ENCODE data around the gene PSMB2.

Gene PSMB2

DNA sequence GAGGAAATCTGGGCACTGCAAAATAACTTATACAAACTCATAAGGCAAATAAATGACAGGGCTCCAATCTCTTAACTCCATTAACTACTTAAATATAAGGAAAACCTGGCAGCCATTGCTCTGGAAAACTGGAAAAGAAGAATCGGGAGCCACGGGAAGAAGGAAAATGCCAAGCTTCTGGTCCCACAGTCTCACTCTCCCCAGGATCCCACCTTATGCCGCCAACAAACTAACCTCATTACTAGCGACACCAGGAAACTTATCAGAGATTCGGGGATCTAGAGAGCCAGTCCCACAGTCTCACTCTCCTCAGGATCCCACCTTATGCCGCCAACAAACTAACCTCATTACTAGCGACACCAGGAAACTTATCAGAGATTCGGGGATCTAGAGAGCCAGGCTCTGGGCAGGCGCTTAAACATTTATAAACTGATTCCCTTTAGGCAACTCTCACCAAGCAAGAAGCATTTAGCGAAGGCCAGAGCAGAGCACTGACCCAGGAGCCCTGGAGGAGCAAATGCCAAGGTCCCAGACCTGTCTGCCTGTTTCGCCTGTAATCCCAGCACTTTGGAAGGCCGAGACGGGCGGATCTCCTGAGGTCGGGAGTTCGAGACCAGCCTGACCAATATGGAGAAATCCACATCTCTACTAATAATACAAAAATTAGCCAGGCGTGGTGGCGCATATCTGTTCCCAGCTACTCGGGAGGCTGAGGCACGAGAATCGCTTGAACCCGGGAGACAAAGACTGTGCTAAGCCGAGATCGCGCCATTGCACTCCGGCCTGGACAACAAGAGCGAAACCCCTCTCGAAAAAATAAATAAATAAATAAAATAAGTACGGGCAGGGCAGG is 720 bp downstream of the PSMB2 start:
- DNase-seq: no peak

DNA sequence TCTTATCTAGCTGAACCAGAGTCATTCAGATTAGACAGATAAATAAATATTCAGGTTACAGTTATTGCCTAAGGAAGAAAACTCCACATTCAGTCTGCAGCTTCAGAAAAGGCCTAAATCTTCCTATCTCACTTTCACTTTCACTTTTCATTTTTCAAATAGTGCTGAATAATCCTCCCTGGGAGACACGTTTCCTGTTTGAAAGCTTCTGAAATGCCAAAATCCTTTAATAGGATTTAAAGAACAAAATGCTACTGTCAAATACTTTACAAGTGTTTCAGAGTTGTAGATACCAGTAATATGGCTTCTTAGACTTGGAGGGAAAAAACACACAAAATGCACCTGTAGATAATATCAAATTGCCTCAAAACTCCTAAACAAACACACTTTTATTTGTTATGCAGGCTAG is 3.9 kb downstream of the PSMB2 start:
- DNase-seq: no peak

DNA sequence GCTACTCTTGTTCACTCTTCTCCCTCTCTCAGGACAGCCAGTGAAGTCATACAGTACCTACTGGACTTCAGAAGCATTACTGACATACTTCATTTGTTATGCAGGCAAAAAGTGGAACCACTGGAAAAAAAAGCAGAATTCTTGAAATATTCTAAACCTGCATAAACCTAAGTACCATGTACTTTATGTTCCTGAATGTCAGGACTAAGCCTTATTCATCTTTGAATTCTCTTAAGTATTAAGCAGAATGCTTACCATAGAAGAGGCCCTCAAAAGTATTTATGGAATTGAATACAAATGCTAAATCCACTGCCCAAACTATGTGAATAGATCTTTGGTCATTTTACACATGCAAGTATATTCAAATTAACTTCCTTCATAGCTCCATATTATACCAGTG is 7.8 kb downstream of the PSMB2 start:
- no peak for DNase-seq

DNA sequence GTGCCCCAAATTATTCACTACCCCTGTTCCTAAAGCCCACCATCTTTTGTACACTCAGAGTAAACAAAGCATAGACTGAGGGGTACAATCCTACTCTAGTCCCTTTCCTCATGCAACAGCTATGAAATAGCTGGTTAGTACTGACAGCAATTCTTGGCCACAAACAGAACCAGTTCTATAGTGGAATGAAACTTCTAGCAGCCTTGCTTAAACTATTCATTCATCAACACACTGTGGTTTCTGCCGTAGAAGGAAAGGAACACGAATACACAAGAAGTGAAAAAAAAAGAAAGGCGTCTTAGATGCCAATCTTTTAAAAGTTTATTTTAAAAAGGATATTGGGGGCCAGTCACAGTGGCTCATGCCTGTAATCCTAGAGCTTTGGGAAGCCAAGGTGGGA is 9.9 kb downstream of the PSMB2 start:
- no peak for DNase-seq

DNA sequence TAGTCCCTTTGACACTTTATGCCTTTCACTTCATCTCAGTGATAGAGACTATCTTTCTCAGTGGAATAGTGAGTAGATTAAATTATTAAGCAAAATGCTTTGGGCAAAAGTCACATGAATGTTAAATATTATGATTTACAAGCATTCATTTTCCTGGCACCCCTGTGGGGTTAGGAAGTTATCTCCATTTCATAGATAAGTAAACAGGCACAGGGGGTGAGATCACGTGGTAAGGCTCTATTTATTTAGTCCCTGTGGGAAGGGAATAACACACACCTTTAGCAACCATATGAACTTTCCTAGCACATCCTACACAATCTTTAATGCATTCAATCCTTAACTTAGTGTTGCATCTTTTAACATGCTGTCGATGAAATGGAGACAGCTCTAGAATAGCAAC is 12.3 kb downstream of the PSMB2 start:
- no peak for DNase-seq

DNA sequence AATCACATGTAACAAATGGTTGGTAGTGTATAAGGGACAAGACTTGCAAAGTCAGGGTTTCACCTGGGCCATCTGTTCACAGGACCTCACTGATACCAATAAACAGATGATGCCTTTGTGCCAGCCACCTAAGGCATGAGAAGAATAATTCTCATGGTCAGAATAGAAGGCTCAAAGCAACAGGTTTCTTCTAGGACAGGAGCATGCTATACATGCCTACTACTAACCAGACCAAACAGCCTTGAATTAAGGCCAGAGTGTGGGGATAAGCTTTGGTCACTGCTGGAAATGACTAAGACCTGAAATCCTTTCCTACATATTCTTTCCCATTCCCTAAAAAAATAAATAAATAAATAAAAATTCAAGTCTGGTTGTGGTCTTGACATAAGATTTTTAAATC is 17.5 kb downstream of the PSMB2 start:
- no peak for DNase-seq

DNA sequence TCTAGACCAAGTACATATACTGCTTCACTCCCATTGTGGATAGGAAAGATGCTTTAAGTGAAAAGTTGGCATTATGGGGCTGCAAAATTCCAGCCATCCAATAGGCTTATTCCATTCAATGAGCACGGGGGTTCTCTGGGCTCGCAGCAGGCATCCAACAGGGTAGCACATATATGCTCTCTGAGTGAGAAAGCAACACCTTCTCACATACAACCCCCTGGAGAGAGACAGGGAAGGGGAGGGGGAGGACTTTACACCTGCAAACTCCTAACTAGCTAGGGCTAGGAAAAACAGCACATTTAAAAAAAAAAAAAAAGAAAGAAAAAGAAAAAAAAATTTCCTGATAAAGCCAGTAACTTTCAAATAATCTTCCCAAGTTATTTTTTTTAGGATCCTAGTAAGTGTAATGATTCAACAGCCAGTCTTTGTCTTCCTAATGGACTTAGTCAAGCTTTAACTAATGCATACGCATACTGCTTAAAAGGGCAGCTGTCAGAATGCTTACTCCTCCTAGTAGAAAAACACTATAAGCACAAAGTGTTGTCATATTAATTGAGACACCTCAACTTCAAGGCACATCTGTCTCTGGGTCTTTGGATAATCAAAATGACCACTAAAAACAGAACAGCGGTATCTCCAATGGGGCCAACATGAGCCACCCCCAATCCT is 18.7 kb downstream of the PSMB2 start:
- no peak for DNase-seq

DNA sequence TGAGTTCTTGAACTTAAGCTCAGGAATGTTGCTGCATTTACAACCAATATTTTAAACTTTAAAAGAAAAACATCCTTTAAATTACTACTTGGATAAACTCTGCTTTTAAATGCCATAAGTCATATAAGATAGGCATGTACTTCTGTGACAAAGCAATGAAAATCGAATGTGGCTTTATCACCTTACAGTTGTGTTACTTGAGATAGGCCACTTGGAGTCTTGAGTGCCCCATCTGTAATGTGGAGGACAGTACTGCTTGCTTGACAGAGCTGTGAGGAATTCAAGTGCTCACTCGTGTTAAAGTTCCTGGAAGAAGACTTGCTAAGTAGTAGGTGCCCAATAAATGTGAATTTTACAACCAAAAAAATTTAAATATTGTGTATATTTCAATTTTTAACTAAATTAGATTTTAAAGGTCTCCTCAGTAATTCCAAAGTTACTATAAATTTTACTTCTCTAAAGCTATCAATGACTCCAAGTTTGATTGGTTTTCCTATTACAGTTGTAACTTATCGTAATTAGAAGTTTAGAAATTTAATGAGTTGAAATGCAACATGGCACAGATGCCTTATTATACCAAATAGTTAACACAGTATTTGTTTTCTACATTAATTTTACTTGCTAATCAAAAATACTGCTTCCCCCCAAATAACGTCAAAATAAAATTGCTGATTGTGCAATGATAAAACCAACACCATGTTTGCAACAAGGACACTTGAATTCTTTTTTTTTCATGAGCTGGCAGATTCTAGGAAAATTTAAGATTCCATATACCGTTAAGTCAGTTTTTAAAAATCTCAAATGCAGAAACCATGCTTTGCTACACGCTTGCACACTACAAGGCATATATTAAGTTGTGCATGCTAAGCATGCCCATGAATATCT is 21.8 kb downstream of the PSMB2 start:
- no peak for DNase-seq

DNA sequence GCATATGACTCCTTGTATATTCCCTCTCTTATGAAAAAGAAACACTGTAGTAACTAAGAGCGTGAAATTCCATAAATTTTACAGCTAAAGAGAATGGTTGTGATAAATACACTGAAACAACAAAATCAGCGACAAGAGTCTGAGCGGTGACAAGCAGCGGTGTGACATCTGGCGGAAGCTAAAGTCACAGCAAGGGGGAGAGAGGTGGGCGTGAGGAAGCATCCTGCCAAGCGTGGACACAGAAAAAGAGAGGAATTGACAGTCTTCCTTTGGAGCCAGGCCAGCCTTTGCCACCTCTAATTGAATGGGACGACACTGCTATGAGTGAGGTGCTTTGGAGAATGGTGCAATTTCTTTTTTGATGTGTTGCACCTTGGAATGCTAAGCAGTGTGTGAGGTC is 25.9 kb downstream of the PSMB2 start:
- no peak for DNase-seq

DNA sequence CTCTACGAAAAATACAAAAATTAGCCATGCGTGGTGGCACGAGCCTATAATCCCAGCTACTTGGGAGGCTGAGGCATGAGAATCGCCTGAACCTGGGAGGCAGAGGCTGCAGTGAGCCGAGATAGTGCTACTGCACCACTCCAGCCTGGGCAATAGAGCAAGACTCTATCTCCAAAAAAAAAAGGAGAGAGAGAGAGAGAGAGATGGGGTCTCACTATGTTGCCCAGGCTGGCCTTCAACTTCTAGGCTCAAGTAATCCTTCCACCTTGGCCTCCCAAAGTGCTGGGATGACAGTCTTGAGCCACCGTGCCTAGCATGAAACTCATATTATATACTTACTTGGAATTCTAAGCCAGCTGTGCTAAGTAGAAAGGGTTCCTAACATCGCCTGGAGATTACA is 29.7 kb downstream of the PSMB2 start:
- DNase-seq: no peak

DNA sequence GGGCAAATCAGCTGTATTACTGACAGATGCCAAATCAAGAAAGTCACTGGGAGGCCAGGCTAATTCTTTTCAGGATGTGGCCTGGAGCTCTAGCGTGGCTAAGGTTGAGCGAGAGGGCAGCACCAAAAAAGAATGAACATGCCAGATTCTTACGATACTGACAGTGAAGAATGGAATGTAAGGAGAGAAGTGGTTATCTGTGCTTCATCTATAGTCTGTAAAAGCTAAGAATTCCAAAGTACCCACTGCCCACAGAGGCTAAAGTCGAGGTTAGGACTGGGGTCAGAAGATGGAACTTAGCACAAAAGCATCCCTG is 35.5 kb downstream of the PSMB2 start:
- DNase-seq: no peak

DNA sequence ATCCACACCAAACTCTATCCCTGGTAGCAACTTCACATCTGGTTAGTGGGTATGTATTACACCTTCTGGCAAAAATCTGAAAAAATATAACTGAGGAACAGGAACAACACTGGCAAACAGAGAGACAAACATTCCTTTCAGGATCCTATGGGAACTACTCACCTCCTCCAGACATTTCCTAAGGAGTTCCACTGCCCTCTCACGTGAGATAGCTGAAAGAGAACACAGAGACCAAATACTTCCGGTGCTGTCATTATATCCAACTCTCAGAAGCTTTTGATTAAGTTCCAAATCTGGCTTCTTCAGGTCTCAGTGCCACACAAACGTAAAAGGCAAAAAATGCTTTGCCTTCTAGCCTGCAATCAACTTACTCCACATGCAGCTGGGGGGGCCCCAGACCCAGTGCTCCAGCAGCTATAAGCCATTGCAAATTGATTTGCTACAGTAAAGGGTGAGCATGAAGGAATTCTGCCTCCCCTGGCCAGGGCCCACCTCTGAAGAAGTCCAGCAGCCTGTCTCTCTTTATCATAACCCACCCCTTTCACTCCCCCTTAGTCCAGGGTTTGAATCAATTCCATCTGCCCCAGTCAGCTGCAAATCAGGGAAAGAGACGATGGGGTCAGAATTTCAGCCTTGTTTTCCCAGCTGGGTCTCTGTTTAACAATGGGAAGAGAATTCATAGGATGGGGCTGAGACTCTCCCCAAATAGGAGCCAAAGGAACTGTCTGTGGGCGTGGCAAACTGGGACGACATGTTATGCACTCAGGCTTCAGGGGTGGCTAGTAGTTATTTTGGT is 36.1 kb downstream of the PSMB2 start:
- no peak for DNase-seq

DNA sequence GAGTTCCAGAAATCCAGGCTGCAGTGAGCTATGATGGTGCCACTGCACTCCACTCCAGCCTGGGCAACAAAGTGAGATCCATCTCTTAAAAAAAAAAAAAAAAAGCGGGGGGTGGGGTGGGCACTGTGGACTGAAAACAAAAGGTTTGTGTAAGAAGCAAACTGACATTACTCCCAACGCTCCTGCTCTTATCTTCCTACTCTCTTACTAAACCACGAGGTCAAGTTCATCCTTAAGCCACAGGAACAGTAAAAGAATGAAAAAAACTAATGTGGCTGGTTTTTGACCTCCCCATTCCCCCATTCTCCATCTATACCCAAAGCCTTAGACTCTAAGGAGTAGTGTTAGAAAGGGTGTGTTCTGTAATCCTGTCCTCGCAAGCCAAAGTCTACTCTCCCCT is 37.4 kb downstream of the PSMB2 start:
- no peak for DNase-seq

DNA sequence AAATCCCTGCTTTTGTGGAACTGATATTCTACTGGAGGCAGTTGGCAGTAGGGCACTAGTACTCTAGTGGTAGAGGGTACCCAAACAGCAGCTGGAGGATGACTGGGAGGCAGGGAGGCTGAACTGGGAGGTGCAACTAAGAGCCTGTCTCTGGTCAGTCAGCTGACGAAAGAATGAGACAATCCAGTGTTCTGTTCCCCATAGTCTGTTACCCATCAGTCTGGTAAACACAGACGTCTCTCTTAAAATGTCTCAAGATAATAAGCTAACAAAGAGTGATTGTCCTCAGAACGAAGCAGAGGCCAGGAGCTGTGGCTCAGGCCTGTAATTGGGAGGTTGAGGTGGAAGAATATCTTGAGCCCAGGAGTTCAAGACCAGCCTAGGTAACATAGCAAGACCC is 37.9 kb downstream of the PSMB2 start:
- DNase-seq: no peak

DNA sequence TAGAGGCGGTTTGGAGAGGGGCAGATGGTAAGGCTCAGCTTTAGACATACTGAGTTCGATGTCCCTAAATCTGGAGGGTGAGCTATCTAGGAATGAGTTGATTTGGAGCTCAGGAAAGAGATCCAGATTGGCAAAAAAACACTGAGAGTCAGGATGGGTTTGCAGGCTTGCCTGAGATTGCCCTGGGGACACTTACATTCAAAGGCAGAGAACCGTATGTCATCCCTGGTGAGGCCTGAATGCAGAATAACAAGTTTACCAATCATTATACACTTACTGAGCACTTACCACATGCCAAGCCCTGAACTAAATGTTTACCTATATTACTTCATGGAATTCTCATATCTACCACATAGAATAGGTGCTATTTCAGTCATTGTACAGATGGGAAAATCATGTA is 40.7 kb downstream of the PSMB2 start:
- no peak for DNase-seq

DNA sequence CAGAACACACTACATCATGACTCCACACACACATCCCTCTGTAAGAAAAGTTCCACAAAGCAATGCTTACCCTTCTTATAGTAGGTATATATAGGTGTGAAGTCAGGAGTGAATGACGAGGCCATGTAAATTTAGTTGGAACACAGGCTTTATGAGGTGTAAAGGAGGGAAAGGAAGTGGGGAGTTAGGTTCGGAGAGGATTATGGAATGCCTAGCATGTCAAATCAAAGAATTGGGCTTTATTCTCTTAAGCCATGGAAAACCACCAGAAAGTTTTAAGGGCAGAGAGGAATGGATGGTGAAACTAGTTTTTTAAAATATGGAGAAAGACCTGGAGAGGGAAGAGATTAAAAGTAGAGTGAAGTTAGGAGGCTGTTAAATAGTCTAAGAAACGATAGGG is 41.9 kb downstream of the PSMB2 start:
- no peak for DNase-seq

DNA sequence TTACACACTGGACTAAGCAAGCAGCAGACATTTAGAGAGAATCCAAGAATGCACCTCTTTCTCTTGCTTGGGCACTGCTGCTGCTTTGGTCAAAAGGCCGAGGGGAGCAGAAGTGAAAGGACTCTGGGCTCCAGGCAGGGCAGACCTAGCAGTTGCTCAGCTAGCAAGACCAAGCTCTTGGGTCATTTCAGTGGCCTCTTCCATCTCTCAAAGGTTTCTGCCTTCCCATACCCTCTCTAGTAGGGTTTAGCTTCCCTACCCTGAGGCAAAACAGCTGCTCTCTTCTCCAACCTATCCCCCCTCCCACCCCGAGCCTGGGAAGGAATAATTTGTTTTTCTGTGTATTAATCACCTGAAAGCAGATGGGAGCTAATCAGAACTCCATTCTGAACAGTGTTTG is 42.4 kb downstream of the PSMB2 start:
- DNase-seq: no peak

DNA sequence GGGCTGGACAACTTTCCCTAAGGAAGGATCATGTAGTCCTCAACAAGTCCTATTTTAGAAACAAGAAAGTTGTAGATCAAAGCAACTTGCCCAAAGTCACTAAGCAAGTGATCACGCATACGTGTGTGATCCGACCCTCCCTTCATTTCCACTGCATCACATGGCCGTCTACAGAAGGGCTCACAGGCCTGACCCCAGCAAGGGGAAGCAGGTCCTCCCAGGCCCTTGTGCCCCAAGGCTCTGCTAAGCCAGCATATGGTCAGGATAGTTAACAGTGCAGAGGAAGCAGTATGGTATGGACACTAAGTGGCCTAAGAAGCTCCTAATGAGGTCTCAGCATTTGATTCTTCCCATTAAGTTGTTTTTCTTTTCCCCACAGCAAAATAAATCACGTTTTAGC is 43.5 kb downstream of the PSMB2 start:
- DNase-seq: no peak

DNA sequence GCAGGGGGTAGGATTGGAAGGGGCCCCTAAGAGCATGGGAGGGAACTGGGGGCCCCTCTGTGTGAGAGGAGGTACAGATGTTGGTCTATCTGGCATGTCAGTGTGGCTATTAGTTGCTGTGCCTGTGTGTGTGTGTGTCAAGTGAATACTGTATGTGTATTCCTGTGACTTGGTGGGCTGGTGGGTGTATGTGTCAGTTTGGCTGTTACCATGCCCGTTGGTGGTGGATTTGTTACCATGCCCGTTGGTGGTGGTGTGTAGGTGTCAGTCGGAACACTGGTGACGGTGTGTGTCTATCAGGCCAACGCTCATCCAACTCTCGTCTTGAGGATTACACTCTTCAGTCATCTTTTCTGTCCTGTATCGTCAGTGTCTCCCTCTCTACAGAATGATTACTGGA is 45.6 kb downstream of the PSMB2 start:
- DNase-seq: no peak

DNA sequence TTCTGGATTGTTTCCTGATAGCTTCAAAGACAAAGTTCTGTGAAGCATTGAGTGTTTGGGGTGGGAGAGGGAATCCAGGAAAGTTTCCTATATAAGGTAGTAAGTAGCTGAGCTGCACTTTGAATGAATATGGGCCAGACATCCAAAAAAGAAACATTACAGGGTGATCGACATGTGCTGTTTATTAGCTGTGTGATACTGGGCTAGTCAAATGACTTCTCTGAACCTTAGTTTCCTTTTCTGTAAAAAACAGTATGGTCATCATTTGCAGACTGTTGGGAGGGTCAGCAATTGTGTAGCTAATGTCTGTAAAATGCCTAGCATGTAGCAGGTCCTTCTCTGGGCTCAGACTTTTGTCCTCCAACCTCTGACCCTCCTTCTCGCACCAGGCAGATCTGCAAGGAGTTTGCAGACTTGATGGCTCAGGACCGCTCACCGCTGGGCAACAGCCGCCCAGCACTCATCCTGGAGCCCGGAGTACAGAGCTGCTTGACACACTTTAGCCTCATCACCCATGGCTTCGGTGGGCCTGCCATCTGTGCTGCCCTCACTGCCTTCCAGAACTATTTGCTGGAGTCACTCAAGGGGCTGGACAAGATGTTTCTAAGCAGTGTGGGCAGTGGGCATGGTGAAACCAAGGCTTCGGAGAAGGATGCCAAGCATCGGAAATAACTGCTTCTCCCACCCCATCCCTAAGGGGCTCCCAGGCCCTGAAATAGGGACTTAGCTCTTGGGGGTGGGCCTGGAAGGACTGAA is 47.1 kb downstream of the PSMB2 start:
- DNase-seq: no peak

DNA sequence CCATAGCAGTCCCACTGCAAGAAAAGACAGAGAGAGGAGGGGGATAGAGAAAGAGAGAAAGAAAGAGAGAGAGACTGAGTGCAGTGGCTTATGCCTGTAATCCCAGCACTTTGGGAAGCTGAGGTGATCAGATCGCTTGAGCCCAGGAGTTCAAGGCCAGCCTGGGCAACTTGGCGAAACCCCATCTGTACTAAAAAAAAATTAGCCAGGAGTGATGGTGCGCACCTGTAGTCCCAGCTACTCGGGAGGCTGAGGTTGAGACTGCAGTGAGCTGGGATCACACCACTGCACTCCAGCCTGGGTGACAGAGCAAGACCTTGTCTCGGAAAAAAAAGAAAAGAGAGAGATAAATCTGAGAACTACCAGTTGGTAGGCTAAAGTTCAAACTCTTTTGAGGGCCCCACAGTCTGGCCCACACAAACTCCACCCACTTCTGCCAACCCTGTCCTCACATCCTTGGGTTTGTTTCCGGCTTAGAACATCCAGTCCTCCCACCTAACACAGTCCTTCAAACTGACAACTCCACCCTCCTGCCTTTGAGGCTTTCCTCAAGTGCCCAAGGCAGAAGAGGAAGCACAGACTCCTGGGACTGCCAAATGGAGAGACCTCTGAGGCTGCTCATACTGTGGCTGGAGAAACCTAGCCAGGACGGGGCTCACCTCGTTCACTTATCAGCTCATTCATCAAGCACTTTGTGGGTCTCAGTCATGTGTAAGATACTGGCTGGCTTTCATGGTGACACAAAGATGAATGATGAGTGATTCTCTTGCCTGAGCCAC is 48.1 kb downstream of the PSMB2 start:
- no peak for DNase-seq
